WI38 (cell line): ENCODE measurements around the gene C10orf90.

Experiments used
- H3K4me3 ChIP-seq: 2 replicates; pipeline ENCODE4 v1.5.1; 2011; ENCODE audit warnings: low read depth, mild to moderate bottlenecking, control low read depth, low read length
- TF ChIP-seq, protein P1 (sequence below): IDR thresholded peaks from 2 replicates; pipeline ENCODE4 v1.5.1; 2012; ENCODE audit warnings: low read depth, mild to moderate bottlenecking, control low read depth, low read length

Gene C10orf90

DNA sequence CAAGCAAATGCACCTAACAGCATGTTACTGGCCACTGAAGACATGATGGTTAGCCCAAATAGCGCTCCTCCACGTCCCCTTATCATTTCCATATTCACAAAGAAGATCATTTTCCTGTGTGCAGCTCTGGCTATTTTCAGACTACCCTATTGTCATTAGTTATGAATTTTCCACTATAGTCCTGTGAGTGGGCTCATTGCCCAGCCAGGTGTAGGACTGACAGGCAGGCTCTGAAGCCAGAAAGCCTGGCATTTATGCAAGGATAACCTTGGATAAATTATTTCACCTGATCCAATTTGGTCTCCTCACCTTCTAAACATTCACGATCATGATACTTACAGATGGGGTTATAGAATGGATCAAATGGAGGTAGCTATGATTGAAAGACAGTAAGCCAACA, 104.6 kb downstream of the C10orf90 start:
- TF ChIP-seq, protein P1, sequence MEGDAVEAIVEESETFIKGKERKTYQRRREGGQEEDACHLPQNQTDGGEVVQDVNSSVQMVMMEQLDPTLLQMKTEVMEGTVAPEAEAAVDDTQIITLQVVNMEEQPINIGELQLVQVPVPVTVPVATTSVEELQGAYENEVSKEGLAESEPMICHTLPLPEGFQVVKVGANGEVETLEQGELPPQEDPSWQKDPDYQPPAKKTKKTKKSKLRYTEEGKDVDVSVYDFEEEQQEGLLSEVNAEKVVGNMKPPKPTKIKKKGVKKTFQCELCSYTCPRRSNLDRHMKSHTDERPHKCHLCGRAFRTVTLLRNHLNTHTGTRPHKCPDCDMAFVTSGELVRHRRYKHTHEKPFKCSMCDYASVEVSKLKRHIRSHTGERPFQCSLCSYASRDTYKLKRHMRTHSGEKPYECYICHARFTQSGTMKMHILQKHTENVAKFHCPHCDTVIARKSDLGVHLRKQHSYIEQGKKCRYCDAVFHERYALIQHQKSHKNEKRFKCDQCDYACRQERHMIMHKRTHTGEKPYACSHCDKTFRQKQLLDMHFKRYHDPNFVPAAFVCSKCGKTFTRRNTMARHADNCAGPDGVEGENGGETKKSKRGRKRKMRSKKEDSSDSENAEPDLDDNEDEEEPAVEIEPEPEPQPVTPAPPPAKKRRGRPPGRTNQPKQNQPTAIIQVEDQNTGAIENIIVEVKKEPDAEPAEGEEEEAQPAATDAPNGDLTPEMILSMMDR, result no peak
- no peak overlapping the region for H3K4me3 ChIP-seq

GRCh38 chr10:126565441-126565840, 105.1 kb downstream of the C10orf90 start:
- TF ChIP-seq, protein P1, result no peak
- no peak overlapping the region for H3K4me3 ChIP-seq

DNA sequence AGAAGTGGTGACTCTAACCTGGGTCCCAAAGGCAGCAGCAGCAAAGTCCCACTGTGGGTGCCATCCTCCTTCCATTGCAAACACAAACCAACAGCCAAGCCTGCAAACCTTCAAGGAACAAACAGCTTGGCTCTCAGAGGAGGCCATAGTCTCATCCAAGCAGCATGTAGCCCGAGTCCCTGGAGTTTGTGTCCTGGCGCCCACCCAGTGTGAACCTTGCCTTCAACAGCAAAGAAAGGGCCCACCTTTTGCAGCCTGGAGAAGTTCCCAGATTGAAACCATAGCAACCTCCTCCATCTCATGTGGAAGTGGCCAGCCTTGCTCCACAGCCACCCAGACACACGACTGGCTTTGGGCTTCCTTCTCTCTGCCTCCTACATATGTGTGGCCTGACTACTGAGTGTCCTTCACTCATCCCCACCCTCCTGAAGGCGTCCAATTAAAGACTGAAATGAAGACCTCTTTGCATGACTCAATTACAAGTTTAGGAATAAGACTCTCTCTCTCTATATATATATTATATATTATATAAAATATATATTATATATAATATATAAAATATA, 106.1 kb downstream of the C10orf90 start:
- H3K4me3 ChIP-seq, result no peak overlapping the region
- TF ChIP-seq, protein P1, result no peak

DNA sequence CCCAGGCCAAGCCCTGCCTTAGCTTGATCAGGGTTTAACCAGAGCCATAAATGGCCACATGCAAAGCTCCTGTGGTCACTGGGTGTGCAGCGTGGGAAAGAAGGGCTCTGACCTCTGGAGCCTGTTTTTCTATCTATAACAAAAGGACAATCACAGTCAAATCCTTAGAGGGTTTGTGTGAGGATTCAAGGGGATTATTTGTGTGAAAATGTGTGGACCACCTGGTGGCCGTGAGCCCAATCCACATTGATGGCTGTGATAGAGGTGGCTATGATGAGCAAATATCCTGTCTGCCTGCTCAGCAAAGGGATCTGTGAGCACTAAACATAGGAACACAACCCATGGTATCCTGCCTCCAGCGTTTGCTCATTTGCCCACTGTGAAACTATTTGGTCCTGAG, 107.1 kb downstream of the C10orf90 start:
- H3K4me3 ChIP-seq, result no peak overlapping the region
- TF ChIP-seq, protein P1, result no peak

DNA sequence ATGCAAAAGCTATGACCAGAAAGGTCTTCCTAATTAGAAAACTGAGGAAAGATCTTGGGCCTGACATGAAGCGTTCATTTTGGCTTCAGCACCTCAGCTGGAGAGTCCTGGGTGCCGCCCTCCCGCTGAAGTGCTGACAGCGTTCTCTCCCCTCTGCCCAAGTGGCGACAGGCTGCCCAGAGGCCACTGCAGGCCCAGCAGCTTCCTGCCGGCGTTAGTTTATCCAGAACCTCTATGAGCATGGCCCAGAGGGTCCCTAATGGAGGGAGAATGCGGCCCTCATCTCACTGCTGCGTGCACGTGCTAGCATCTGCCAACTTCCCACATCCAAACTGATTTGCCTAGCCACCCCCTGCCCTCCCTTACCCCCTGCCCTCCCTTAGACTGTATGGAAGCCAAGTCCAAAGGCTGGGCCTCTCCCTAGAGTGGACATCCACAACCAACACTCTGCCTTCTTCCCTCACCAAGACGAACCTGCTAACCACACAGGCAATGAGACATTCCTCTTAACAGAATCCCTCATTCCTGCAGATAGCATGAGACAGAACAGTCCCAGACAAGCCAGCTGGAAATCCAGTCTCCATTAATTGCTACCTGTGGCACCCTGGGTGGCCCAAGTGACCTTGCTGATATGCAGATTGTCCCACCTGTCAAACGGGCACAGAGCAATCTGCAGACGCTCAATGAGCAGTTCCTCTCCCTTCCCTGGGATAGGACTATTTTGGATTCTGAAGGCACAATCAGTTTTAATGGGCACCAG, 108.4 kb downstream of the C10orf90 start:
- TF ChIP-seq, protein P1, result no peak
- no peak overlapping the region for H3K4me3 ChIP-seq

DNA sequence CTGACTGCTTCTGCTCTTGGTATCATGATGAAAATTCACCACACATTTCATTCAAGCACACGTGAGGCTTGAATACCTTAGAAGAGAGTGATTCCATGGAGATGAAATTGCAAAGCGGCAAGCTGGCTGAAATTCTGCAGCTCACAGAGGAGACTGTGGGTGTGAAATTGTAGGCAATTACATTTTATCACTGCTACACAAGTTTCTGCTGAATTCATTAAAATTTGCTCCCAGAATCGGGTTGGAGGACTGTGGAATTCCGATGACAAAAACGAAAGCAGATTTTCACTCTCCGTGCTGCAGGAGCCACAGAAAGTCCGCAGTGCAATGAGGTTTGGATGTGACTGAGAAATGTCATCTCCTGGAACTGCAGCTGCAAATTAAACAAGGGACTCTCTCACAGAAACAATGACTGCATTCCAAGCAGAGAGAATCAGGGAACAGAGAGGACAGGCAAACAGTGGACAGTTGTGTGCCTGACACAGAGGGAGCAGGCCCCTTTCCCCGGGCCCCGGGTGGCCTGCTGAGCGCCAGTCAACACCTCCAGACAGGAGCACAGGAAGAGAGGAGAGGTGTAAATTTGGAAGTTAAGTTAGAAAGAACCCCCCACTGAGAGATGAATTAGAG, 109.1 kb downstream of the C10orf90 start:
- peak overlapping the region; percentile 22 for H3K4me3 ChIP-seq
- TF ChIP-seq, protein P1, result no peak

GRCh38 chr10:126558881-126559280, 111.6 kb downstream of the C10orf90 start:
- H3K4me3 ChIP-seq, result no peak overlapping the region
- TF ChIP-seq, protein P1, result no peak
